DOHH2 (cell line): ENCODE measurements around the gene ITGB4.

Source experiments
- CTCF ChIP-seq: fragments of 200-600 bp; sonication (generic); IDR thresholded peaks from one replicate; pipeline ENCODE4 v1.5.1; 2014; ENCODE audit warnings: antibody characterized with exemption, mild to moderate bottlenecking, low read depth, low read length; ENCODE audit not compliant: poor library complexity, severe bottlenecking
- EZH2phosphoT487 ChIP-seq: fragments of 200-600 bp; sonication (generic); IDR thresholded peaks from 2 replicates; pipeline ENCODE4 v1.6.1; 2017; ENCODE audit warnings: borderline replicate concordance, mild to moderate bottlenecking, antibody characterized with exemption, low read length, moderate library complexity, mixed read lengths

GRCh38 chr17:75803883-75804282, 82.6 kb downstream of the ITGB4 start:
- TF ChIP-seq CTCF (no peak), EZH2phosphoT487 (no peak)
